ENCODE measurements around the gene RFX2.

The RFX2 gene

DNA sequence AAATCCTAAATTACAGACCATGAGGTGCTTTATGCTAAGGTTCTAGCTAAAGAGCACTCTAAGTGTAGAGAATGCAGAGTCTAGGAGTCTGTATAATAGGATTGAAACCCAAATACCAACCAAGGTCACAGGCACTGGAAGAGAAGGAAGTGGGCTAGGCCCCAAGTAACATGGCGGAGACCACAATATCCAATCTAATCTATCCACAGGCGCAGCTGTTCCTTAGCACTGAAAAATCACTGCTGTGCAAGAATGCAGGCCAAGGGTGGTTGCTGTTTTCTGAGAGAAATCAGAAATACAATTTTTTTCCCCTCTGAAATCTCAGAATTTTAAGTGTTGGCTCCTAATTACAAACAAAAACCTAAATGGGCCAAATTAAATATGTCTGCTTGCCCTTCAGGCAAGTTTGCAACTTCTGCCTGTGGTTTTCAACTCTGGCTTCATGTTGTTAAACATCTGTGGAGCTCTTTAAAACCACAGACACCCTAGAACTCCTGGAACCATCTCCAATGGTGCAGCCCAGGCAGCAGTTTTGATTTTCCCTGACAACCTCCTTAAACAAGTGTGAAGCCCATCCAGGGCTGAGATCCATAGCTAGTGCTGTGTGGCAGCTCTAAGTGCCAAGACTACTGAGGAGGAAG, 138.5 kb downstream of the RFX2 start:
- H3K27ac ChIP-seq, result no peak overlapping the region
- DNase-seq (ENCODE audit: low spot score), result no peak
- TF ChIP-seq CTCF (IDR thresholded peaks at IDR 0.05), result no peak

DNA sequence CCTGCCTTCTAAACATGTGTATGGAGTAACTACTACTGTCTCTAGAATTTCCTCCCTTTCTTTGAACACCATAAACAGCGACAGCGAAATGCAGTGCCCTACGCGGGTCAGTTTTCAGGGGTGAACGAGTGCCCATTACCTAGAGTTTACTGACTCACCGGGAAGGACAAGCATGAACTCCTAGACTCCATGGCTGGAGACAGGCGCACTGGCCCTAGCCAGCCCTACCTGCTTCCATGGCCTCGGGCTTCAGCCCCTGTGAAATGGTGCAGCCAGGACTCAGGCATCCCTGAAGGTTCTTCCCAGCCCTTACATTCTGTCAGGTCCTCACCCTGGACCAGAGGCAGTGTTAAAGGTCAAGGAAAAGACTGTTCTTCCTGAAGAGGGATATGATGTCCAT, 140.8 kb downstream of the RFX2 start:
- no peak for DNase-seq (ENCODE audit: low spot score)
- Histone ChIP-seq H3K4me3 (no peak overlapping the region), H3K27ac (no peak overlapping the region)
- no peak for TF ChIP-seq CTCF (IDR thresholded peaks at IDR 0.05)

More for the DNA sequence above, 138.5 kb downstream of the RFX2 start:
- no peak overlapping the region for H3K4me3 ChIP-seq

- TF ChIP-seq CTCF (IDR thresholded peaks at IDR 0.05), result no peak
- Histone ChIP-seq H3K4me3 (peak overlapping the region; percentile 8), H3K27ac (peak overlapping the region in 1 of 2 donors; percentile 61)
- DNase-seq (ENCODE audit: low spot score), result no peak
These were observed 141.6 kb downstream of the RFX2 start for GRCh38 chr19:5968431-5969373.

- no peak for DNase-seq (ENCODE audit: low spot score)
- peak overlapping the region in 1 of 2 donors; percentile 61 for H3K27ac ChIP-seq
- peak; percentile 75 for TF ChIP-seq CTCF (IDR thresholded peaks at IDR 0.05)
- peak overlapping the region; percentile 8 for H3K4me3 ChIP-seq
These were observed 142.3 kb downstream of the RFX2 start for GRCh38 chr19:5967994-5968430.

GRCh38 chr19:5967571-5967970, 142.7 kb downstream of the RFX2 start:
- Histone ChIP-seq H3K27ac (no peak overlapping the region), H3K4me3 (no peak overlapping the region)
- DNase-seq (ENCODE audit: low spot score), result no peak
- TF ChIP-seq CTCF (IDR thresholded peaks at IDR 0.05), result no peak

GRCh38 chr19:5966941-5967340, 143.4 kb downstream of the RFX2 start:
- no peak for TF ChIP-seq CTCF (IDR thresholded peaks at IDR 0.05)
- no peak overlapping the region for H3K4me3 ChIP-seq

More at GRCh38 chr19:5966941-5967340, 143.4 kb downstream of the RFX2 start:
- no peak overlapping the region for H3K27ac ChIP-seq
- no peak for DNase-seq (ENCODE audit: low spot score)
